HL-60/S4 (cell line): ENCODE results near the gene CYREN.
"Not testable (repeated sequence)": the region's sequence is repeated elsewhere in the genome, so short reads cannot be mapped to it uniquely, and the experiment has no call there.

Source experiments
- in situ Hi-C: fragments of 300-500 bp; cut with MboI; formaldehyde crosslinking; loops from 2 replicates; pipeline ENCODE4 v1.14.3; 2022; ENCODE audit warnings: low sequenced_read_pairs

Gene CYREN

GRCh38 chr7:135179321-135179925 lies 8.9 kb upstream of the CYREN start:
- in situ Hi-C loops: no loop called here

GRCh38 chr7:135178364-135178763 lies 7.9 kb upstream of the CYREN start:
- in situ Hi-C loops: no loop called here

- in situ Hi-C loops: no loop called here
Measured at GRCh38 chr7:135177028-135177696, 6.7 kb upstream of the CYREN start.

- in situ Hi-C loops: no loop called here
Measured at GRCh38 chr7:135175931-135176330, 5.4 kb upstream of the CYREN start.

- in situ Hi-C loops: no loop called here
Measured at GRCh38 chr7:135174941-135175340, 4.4 kb upstream of the CYREN start.

- in situ Hi-C loops: not testable (repeated sequence)
Measured at GRCh38 chr7:135173916-135174315, 3.4 kb upstream of the CYREN start.

GRCh38 chr7:135171581-135172291 lies 1.2 kb upstream of the CYREN start:
- in situ Hi-C loops: not testable (repeated sequence)

- in situ Hi-C loops: not testable (repeated sequence)
Measured at GRCh38 chr7:135170998-135171481, 533 bp upstream of the CYREN start.

GRCh38 chr7:135169964-135170273 lies 588 bp downstream of the CYREN start:
- in situ Hi-C loops: loop anchor here (10.0 kb wide), 1 partner anchor 185 kb away; the partner anchor contains the start of gene AGBL3

- in situ Hi-C loops: loop anchor here (10.0 kb wide), 1 partner anchor 185 kb away; the partner anchor contains the start of gene AGBL3
Measured at GRCh38 chr7:135169141-135169963, 1.2 kb downstream of the CYREN start.

- in situ Hi-C loops: loop anchor here (10.0 kb wide), 1 partner anchor 184 kb away; the partner anchor contains the start of gene AGBL3
Measured at GRCh38 chr7:135168489-135169140, 1.9 kb downstream of the CYREN start.

GRCh38 chr7:135168001-135168400 lies 2.5 kb downstream of the CYREN start:
- in situ Hi-C loops: loop anchor here (10.0 kb wide), 1 partner anchor 183 kb away; the partner anchor contains the start of gene AGBL3

GRCh38 chr7:135167365-135167917 lies 3.1 kb downstream of the CYREN start:
- in situ Hi-C loops: loop anchor here (10.0 kb wide), 1 partner anchor 183 kb away; the partner anchor contains the start of gene AGBL3

- in situ Hi-C loops: loop anchor here (10.0 kb wide), 1 partner anchor 182 kb away; the partner anchor contains the start of gene AGBL3
Measured at GRCh38 chr7:135166338-135166990, 4.0 kb downstream of the CYREN start.

GRCh38 chr7:135165862-135166261 lies 4.6 kb downstream of the CYREN start:
- in situ Hi-C loops: loop anchor here (10.0 kb wide), 1 partner anchor 181 kb away; the partner anchor contains the start of gene AGBL3

- in situ Hi-C loops: loop anchor here (10.0 kb wide), 1 partner anchor 180 kb away; the partner anchor contains the start of gene AGBL3
Measured at GRCh38 chr7:135164357-135165061, 6.0 kb downstream of the CYREN start.

- in situ Hi-C loops: loop anchor here (10.0 kb wide), 1 partner anchor 178 kb away; the partner anchor contains the start of gene AGBL3
Measured at GRCh38 chr7:135162382-135163001, 8.0 kb downstream of the CYREN start.

GRCh38 chr7:135161669-135162068 lies 8.8 kb downstream of the CYREN start:
- in situ Hi-C loops: loop anchor here (10.0 kb wide), 1 partner anchor 177 kb away; the partner anchor contains the start of gene AGBL3
